Measurements from ENCODE around the gene AMPD2. TPM values are rescaled to one million over a fixed set of nuclear protein-coding genes. Genes with fewer than 3 reads are reported as not detected.
A peak's percentile ranks its signal among the peaks of the same experiment; 100 is the strongest.

AMPD2 gene
- total and polyA plus RNA-seq, 9 of the 15 experiments (the other 6 are each of a cell fraction or from before 2014, with no cell fraction given), result 2.0 to 77.7 (median 28.2) TPM

- TF ChIP-seq E2F8 (IDR thresholded peaks at IDR 0.05; ENCODE audit: low read depth, partially characterized antibody) (no peak), KHSRP (IDR thresholded peaks at IDR 0.05) (no peak), SRSF9 (IDR thresholded peaks at IDR 0.05; ENCODE audit: borderline replicate concordance, low read depth, low read length) (no peak), THAP7 (CRISPR knock-in tag; IDR thresholded peaks at IDR 0.05) (peak; percentile 79; the same call in 1 of the 2 replicates), DPF2 (IDR thresholded peaks at IDR 0.05) (peak; percentile 73), ZKSCAN3 (CRISPR knock-in tag; IDR thresholded peaks at IDR 0.05) (no peak), ZNF395 (CRISPR knock-in tag; IDR thresholded peaks at IDR 0.05) (peak; percentile 70), PREB (CRISPR knock-in tag; IDR thresholded peaks at IDR 0.05) (no peak), ZNF695 (CRISPR knock-in tag; IDR thresholded peaks at IDR 0.05) (no peak), SNAPC5 (CRISPR knock-in tag; IDR thresholded peaks at IDR 0.05) (no peak), BCLAF1 (IDR thresholded peaks at IDR 0.05; ENCODE audit: borderline replicate concordance in 1 of 2, control insufficient read depth in 1 of 2, low read depth in 2 of 2, low read length in 1 of 2) (no peak), FOXA3 (CRISPR knock-in tag; conservative IDR thresholded peaks at IDR 0.05 in 1 of 2, IDR thresholded peaks at IDR 0.05 in 1 of 2) (peak in 1 of 2 experiments; percentile 86; a peak in 2 of 4 replicates), MTF1 (CRISPR knock-in tag; IDR thresholded peaks at IDR 0.05; ENCODE audit: borderline replicate concordance) (no peak), SRF (CRISPR knock-in tag; IDR thresholded peaks at IDR 0.05) (0 out of 4 replicates have a peak, but pooled peaks of 1 of the 2 experiments have one; percentile 5), ATF7 (IDR thresholded peaks at IDR 0.05) (peak; percentile 55), C11orf30 (IDR thresholded peaks at IDR 0.05; ENCODE audit: low read depth) (no peak), MCM7 (IDR thresholded peaks at IDR 0.05) (no peak)
Measured at GRCh38 chr1:109619576-109620400, at the start of gene AMPD2, which contains the start of gene GNAT2 (continued).
